ENCODE measurements around the gene TIMP2. TPM values are rescaled to one million over a fixed set of nuclear protein-coding genes. Genes with fewer than 3 reads are reported as not detected.
A peak's percentile ranks its signal among the peaks of the same experiment; 100 is the strongest.

The TIMP2 gene
- total and polyA plus RNA-seq, 2 of the 8 experiments (the other 6 are each of a cell fraction or from before 2014, with no cell fraction given) = 18.2 to 43.3 TPM

DNA sequence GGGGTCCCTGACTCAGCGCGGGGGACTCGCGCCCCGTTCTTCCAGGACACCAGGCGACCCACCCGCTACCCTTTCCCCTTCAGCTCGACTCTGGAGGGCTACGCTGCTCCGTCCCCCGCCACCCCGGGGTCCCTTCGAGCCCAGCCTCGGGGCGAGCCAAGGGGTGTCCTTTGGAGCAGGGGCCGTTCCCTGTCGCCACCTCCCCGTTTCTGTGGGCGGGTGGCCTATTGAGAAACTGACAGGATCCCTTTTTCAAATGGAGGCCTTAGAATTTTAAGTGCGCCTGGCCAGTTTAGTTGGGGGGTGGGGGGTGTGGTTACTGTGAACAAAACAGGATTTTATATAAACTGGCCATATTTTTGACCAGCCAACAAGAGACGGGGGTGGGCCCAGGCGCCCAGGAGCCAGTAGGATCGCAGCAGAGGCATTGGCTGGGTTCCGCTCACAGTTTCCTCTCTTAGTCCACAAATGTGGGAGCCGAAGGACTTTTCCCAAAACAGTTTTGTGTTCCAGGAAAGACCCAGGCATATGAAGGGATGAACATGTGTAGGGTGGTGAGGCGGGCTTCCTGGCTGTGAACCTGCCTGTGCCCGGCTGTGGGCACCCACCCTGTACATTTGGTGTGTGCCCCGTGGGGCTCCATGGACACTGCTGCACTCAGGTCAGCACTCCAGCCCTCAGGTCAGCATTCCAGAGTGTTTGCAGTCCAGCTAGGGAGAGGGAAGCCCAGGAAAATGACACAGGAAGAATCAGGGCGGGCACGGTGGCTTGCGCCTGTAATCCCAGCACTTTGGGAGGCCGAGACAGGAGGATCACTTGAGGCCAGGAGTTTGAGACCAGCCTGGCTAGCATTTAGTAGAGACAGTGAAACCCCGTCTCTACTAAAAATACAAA, 722 bp upstream of the TIMP2 start (continued):
- TF ChIP-seq SP2 (IDR thresholded peaks at IDR 0.05; ENCODE audit: low read length) (no peak), RXRA (IDR thresholded peaks at IDR 0.05; ENCODE audit: insufficient read depth, low read depth, low read length) (no peak), BACH1 (IDR thresholded peaks at IDR 0.05; ENCODE audit: low read length) (no peak), KDM4A (IDR thresholded peaks at IDR 0.05; ENCODE audit: low read depth, low read length, severe bottlenecking) (peak; percentile 40)
- TF ChIP-seq, protein P1, sequence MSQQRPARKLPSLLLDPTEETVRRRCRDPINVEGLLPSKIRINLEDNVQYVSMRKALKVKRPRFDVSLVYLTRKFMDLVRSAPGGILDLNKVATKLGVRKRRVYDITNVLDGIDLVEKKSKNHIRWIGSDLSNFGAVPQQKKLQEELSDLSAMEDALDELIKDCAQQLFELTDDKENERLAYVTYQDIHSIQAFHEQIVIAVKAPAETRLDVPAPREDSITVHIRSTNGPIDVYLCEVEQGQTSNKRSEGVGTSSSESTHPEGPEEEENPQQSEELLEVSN (IDR thresholded peaks at IDR 0.05) = no peak

Measured in H1 (cell line).